DMS53 treated with DMSO at 0.1 percent for 48 hours (cell line): Measurements from ENCODE around the gene AP3M1.

ENCODE experiments used
- DNase-seq: peaks from one replicate; lab custom pipeline; 2025; ENCODE audit not compliant: unreplicated experiment; lab: John Stamatoyannopoulos, UW

Gene AP3M1

DNA sequence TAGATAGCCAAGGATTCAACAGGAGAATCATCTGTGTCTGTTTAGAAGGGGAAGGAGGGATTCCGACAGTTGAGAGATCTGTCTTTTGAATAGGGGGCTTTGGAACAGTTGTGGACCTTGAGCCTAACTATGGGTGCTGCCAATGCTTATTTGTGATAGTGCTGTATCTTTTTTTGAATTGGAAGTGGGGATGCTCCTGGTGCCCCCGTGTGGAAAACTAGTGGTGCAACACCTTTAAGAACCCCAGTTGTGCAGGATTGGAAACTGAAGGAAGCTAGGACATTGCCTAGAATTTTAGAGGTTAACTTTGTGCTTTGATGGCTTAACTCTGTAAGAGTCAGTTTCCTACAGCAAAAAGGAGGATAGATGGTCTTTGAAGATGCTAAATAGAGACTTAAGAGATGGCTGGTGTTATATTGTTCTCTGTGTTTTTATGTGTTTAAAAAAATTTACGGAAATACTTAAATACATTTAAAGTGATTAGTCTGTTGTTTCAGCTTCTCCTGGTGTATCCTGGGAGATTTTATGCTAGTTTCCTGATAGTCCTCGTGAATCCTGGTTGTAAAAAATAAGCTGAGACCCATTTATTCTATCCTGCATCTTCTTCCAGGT is 69.3 kb downstream of the AP3M1 start:
- peak; percentile 17 for DNase-seq

DNA sequence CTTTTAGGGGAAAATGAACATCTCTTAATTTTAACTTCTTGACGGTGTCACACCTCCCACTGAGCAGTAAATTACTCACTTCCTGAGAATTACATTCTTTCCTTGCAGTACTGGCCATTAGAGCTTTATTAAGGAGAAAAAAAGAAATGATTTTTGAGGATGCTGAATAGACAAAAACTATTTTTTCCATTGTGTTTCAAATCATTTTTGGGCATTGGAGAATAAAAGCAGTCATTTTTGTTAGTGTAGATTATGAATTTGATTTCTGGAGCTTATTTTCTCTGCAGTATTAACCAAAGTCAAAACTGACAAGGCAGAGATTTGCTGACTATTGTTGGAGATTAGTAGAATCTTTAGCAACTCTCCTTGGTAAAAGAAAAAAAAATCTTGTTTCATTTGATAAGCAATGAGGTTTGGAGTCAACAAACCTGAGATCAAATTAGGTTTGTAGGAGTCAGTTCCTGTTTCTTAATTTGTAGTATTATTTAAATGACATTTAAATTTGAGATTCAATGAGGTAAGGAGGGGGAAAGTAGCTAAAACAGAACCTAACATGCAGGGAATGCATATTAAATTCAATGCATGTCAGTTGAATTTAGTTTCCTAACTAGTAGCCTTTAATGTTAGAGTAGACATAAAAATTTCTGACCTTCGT is 70.6 kb downstream of the AP3M1 start:
- no peak for DNase-seq

DNA sequence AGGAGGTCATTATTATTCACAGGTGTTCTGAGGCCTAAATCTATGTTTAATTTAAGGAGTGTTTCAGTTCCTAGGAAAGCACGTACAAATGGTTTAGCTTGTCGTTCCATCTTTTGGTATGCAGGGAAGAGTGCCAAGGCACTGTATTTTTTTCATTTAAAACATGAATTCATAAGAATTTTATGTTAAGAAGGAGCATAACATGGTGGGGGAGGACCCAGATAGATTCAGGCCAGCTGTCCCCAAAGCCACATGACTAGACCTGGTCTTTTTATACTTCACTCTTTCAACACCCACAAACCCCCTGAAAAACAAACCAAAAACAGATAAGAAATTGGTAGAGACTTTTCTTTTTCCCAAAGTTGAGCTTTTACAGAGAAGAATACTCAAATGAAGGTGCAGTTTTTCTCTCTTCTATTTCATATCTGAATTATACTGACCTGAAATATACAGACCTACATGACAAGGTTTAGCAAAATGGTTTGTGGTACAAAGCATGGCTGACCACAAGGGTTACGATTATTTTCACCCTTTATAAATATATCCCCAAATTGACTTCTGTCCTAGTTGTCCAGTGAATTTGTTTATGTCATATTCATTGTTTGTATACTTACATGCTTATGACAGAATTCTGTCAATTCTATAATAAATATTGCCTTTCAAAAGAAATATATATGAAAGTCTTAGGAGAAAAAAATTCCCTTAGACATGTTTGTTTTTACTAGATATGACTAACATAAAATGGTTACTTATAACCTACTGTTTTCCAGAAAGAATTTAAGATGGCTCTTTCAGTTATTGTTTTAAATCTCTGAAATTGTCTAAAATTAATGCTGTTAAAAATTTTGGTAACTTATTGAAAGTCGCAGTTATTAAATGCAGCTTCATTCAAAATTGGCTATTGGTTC is 71.3 kb downstream of the AP3M1 start:
- no peak for DNase-seq

DNA sequence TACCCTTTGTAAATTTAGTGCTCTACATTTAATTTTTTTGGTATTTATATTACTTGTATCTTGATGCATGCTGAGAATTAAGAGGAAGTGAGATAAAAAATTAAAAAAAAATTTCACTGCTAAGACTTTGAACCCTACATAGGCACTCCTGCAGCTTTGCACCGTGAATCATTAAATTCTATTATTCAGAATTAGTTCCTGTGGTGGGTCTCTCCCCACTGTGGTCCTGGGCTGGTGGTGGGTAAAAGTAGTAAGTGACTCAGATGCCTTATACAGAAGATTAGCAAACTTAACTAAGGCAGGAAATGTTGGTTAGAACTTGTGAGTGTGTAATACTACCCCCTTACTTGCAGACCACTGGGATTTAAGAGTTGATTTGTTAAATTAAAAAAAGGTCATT is 72.6 kb downstream of the AP3M1 start:
- DNase-seq, result no peak

DNA sequence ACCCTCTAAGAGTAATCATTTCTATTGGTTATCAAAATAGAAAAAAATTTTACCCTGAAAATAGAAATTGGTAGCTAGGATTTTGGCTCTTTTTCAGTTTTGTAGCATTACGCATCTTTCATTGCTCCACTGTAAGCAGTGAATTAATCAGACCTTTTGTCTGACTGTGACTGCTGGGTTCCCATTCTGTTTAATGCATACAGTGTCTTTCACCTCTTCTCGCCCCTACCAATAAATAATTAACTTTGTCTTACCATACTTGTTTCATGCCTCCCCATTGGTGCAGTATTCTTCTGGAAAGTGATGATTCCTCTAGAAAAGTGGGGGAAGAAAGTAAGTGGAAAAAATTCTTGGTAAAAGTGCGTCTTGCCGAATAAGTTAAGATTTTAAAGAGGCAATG is 73.2 kb downstream of the AP3M1 start:
- DNase-seq, result no peak

DNA sequence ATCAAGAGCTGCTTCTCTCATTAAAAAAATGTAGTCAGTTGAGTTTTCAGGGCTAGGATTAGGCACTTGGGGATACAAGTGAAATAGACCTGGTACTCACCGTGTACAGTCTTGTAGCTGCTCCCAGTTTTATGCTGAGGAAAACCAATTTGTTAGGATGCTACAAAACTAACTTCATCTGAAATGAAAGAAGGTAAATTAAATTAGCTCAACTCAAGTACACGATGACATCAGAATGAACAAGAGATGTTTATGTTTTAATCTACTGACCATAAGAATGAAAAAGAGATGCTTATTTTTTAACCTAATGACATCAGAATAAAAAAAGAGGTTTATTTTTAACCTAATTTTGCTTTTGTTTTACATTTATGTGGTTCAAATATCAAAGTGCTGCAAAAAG is 73.7 kb downstream of the AP3M1 start:
- no peak for DNase-seq

DNA sequence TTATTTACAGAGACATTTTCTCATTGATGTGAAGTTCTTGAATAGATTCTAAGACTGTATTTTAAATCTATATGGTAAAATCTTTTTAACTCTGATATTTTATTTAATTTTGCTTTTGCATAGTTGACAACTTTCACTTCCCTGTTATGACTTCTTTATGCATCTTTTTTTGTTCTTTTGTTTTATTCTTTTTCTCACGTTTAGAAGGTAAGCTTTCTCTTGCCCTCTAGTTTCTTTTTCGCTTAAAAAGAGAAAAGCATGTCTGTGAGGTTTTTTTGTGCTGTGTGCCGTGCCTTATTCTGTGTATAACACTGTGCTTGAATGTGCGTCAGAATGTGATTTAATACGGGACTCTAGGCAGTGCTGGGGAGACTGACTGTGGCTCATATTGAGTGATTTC is 74.7 kb downstream of the AP3M1 start:
- DNase-seq, result no peak

DNA sequence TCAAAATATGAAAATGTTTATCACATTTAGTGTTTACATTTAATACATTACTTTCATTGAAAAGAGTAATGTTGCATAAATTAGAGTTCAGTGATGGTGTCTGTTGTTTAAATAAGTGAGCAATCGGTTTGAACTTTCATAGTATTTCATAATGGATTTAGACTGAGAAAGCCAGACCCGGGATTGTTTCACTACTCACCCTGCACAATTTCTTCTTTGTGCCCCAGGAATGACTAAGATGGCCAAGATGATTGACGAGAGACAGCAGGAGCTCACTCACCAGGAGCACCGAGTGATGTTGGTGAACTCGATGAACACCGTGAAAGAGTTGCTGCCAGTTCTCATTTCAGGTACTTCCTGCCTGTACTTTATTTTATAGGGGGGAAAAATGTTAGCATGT is 78.1 kb downstream of the AP3M1 start:
- no peak for DNase-seq

DNA sequence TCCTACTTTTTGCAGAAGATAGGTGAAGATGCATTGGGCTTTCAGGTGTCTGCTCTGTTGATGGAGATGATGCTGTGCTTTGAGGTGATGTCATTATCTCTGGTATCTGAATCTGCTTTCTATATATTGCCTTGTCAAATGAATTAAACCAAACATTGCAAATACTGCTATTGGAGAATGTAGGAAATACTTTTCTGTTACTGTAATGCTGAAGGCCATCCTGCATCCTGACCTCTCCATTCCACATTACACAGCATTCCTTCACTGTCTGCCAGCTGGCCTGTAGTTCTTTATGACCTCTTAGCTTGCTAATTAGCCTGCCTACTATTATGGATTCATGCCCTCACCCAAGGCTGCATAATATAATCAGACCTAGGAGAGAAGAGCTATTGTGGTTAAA is 79.5 kb downstream of the AP3M1 start:
- no peak for DNase-seq
